Prostate gland (tissue), 2 donors: ENCODE measurements around the gene CDH8.

Source experiments
- POLR2A ChIP-seq: fragments of 450-650 bp; IDR thresholded peaks from one replicate; pipeline ENCODE4 v1.6.1; 2016; ENCODE audit warnings: antibody characterized with exemption, mild to moderate bottlenecking
- POLR2AphosphoS5 ChIP-seq: sonication (generic); formaldehyde crosslinking; IDR thresholded peaks from one replicate; pipeline ENCODE4 v1.6.1; 2017; ENCODE audit warnings: antibody characterized with exemption
- TF ChIP-seq, protein P1 (sequence below), 4 experiments: fragments of 200-600 bp in 2 of 4; fragments of 450-650 bp in 2 of 4; sonication (generic) in 2 of 4; IDR thresholded peaks; 1 replicate in 3 of 4; 2 replicates in 1 of 4; pipeline ENCODE4 v1.5.1; 2016 to 2019; ENCODE audit warnings: antibody characterized with exemption in 4 of 4, mild to moderate bottlenecking in 2 of 4, moderate library complexity in 2 of 4

DNA sequence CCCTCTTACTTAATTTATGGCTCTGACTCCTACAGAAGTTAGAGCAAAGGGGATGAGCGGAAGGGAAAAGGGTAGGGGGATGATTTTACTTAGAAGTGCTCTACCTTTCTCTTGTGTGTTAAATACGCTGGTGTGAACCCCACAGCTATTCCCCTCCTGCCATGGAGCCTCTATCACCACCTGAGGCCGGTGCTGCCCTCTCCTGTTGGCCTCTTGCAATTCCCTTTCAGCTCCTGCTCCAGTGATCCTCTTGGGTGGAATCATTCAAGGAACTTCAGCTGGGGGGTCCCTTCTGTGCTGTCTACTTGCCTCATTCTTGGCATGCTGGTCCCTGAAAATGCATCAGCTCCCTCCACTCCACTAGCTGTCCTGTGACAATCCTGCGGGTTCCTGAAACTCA lies 41.8 kb upstream of the CDH8 start:
- TF ChIP-seq, protein P1, sequence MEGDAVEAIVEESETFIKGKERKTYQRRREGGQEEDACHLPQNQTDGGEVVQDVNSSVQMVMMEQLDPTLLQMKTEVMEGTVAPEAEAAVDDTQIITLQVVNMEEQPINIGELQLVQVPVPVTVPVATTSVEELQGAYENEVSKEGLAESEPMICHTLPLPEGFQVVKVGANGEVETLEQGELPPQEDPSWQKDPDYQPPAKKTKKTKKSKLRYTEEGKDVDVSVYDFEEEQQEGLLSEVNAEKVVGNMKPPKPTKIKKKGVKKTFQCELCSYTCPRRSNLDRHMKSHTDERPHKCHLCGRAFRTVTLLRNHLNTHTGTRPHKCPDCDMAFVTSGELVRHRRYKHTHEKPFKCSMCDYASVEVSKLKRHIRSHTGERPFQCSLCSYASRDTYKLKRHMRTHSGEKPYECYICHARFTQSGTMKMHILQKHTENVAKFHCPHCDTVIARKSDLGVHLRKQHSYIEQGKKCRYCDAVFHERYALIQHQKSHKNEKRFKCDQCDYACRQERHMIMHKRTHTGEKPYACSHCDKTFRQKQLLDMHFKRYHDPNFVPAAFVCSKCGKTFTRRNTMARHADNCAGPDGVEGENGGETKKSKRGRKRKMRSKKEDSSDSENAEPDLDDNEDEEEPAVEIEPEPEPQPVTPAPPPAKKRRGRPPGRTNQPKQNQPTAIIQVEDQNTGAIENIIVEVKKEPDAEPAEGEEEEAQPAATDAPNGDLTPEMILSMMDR (IDR thresholded peaks at IDR 0.05): no peak
- no peak for TF ChIP-seq POLR2AphosphoS5
- TF ChIP-seq POLR2A: no peak
